ENCODE data around the gene NXPH3.

DNA sequence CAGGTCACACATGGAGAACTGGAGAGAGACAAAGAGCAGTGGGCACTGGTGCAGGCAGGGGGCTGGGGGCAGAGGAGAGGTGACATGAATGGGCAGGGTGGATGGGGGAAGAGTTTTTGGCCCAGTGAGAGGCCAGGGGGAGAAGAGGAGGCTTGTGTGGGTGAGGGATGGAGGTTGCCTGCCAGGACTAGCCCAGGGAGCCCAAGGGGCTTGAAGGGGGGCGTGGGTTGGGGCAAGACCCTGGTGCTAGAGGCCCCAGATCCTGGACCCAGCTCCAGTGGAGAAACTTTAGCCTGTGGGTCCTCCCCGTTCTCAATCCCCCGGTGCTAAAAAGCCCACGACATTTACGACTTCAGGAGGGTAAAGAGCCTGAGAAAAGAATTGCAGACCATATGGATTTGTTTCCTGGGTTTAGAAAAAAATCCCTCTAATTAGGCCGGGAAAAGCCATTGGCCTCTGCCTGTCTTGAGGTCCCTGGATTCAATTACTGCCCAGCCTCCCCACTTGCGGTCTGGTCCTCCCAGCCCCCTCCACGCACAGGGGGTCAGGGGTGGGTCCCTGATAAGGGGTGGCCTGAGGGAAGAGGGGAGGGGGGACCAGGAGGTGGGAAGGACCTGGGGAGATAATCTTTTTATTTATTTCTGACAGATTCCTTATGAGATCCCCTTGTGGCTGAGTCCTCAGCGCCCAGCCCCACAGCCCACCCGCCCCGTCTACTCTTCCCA, 47.6 kb upstream of the NXPH3 start:
- TF ChIP-seq ZNF140 (CRISPR knock-in tag; IDR thresholded peaks at IDR 0.05) (no peak), CBX2 (IDR thresholded peaks at IDR 0.05; ENCODE audit: insufficient read depth, low read length, poor library complexity, severe bottlenecking) (no peak), PRDM10 (IDR thresholded peaks at IDR 0.05; ENCODE audit: partially characterized antibody) (no peak), FOXK1 (CRISPR knock-in tag; IDR thresholded peaks at IDR 0.05; ENCODE audit: borderline replicate concordance) (no peak), ESRRB (CRISPR knock-in tag; IDR thresholded peaks at IDR 0.05; ENCODE audit: borderline replicate concordance) (no peak), KDM4B (IDR thresholded peaks at IDR 0.05; ENCODE audit: borderline replicate concordance in 2 of 2, low read depth in 1 of 2) (no peak), PHF21A (IDR thresholded peaks at IDR 0.05; ENCODE audit: borderline replicate concordance, low read depth) (no peak)
- TF ChIP-seq, protein P1, sequence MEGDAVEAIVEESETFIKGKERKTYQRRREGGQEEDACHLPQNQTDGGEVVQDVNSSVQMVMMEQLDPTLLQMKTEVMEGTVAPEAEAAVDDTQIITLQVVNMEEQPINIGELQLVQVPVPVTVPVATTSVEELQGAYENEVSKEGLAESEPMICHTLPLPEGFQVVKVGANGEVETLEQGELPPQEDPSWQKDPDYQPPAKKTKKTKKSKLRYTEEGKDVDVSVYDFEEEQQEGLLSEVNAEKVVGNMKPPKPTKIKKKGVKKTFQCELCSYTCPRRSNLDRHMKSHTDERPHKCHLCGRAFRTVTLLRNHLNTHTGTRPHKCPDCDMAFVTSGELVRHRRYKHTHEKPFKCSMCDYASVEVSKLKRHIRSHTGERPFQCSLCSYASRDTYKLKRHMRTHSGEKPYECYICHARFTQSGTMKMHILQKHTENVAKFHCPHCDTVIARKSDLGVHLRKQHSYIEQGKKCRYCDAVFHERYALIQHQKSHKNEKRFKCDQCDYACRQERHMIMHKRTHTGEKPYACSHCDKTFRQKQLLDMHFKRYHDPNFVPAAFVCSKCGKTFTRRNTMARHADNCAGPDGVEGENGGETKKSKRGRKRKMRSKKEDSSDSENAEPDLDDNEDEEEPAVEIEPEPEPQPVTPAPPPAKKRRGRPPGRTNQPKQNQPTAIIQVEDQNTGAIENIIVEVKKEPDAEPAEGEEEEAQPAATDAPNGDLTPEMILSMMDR (IDR thresholded peaks at IDR 0.05 in 2 of 3, conservative IDR thresholded peaks at IDR 0.05 in 1 of 3; ENCODE audit: insufficient read depth in 2 of 3, low read depth in 1 of 3, low read length in 3 of 3): no peak
- TF ChIP-seq, protein P2, sequence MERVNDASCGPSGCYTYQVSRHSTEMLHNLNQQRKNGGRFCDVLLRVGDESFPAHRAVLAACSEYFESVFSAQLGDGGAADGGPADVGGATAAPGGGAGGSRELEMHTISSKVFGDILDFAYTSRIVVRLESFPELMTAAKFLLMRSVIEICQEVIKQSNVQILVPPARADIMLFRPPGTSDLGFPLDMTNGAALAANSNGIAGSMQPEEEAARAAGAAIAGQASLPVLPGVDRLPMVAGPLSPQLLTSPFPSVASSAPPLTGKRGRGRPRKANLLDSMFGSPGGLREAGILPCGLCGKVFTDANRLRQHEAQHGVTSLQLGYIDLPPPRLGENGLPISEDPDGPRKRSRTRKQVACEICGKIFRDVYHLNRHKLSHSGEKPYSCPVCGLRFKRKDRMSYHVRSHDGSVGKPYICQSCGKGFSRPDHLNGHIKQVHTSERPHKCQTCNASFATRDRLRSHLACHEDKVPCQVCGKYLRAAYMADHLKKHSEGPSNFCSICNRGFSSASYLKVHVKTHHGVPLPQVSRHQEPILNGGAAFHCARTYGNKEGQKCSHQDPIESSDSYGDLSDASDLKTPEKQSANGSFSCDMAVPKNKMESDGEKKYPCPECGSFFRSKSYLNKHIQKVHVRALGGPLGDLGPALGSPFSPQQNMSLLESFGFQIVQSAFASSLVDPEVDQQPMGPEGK (CRISPR knock-in tag; IDR thresholded peaks at IDR 0.05; ENCODE audit: borderline replicate concordance): no peak

All from K562 (cell line).